ENCODE data around the gene CACNG4.

DNA sequence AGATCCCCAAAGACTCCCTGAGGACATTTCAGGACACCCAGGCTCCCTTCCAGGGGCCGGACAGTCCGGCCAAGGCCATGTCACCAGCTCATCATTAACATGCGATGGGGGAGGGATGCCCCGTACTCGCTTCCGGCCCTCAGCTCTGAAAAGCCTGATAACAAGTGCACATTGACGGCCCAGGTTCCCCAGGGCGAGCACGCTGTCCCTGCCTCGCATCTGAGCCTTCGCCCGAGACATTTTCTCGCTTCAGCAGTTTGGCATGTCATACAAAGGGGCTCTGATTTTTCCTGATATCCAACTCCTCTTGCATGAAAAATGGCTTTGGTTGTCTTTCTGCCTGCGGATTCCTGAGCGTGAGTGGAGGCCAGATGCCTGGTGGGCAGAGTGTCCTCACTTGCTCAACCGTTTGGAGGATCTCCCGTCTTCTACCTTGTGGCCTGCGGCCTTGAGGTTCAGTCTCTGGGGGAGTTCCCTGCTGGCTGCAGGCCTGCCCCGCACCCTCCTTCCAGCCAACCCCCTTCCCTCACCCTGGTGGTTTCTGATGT, 14.1 kb downstream of the CACNG4 start:
- TF ChIP-seq ARNTL (CRISPR knock-in tag; IDR thresholded peaks at IDR 0.05; ENCODE audit: borderline replicate concordance, low read depth) = no peak
- TF ChIP-seq, protein P1, sequence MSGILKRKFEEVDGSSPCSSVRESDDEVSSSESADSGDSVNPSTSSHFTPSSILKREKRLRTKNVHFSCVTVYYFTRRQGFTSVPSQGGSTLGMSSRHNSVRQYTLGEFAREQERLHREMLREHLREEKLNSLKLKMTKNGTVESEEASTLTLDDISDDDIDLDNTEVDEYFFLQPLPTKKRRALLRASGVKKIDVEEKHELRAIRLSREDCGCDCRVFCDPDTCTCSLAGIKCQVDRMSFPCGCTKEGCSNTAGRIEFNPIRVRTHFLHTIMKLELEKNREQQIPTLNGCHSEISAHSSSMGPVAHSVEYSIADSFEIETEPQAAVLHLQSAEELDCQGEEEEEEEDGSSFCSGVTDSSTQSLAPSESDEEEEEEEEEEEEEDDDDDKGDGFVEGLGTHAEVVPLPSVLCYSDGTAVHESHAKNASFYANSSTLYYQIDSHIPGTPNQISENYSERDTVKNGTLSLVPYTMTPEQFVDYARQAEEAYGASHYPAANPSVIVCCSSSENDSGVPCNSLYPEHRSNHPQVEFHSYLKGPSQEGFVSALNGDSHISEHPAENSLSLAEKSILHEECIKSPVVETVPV (CRISPR knock-in tag; IDR thresholded peaks at IDR 0.05) = no peak
- no peak for TF ChIP-seq ZNF565 (CRISPR knock-in tag; conservative IDR thresholded peaks at IDR 0.05; ENCODE audit: low read depth)
- peak; percentile 19; the same call in 1 of the 2 replicates for TF ChIP-seq TCF4 (CRISPR knock-in tag; IDR thresholded peaks at IDR 0.05; ENCODE audit: borderline replicate concordance)
- TF ChIP-seq ZNF70 (CRISPR knock-in tag; IDR thresholded peaks at IDR 0.05) = no peak
- TF ChIP-seq CSDC2 (CRISPR knock-in tag; IDR thresholded peaks at IDR 0.05) = no peak
- no peak for TF ChIP-seq ZNF8 (CRISPR knock-in tag; IDR thresholded peaks at IDR 0.05)
- no peak for TF ChIP-seq BACH2 (CRISPR knock-in tag; IDR thresholded peaks at IDR 0.05; ENCODE audit: borderline replicate concordance)
- no peak for TF ChIP-seq ZC3H10 (CRISPR knock-in tag; IDR thresholded peaks at IDR 0.05)

Measured in SK-N-SH treated with all-trans-retinoic acid at 6 μM for 48 hours (cell line).